Thymus (tissue), 11 donors: Measurements from ENCODE around the gene STMN1. TPM values are rescaled to one million over a fixed set of nuclear protein-coding genes. Genes with fewer than 3 reads are reported as not detected.

Experiments
- DNase-seq, 9 donors: peaks; one replicate each; pipeline ENCODE4 v3.0.0-alpha.2; 2013; ENCODE audit warnings: low spot score in 9 of 9, low read depth in 6 of 9, missing footprints in 1 of 9
- H3K27ac ChIP-seq, 2 donors: one replicate each; pipeline ENCODE4 v1.5.1; 2013; ENCODE audit warnings: control low read depth in 1 of 2, low read depth in 1 of 2, low read length in 1 of 2, mild to moderate bottlenecking in 1 of 2, moderate library complexity in 1 of 2
- H3K27me3 ChIP-seq, 2 donors: one replicate each; pipeline ENCODE4 v1.5.1; 2013; ENCODE audit warnings: low read length in 1 of 2; ENCODE audit not compliant: control insufficient read depth in 2 of 2, insufficient read depth in 1 of 2
- H3K36me3 ChIP-seq, 2 donors: one replicate each; pipeline ENCODE4 v1.5.1; 2013; ENCODE audit warnings: low read length in 1 of 2, mild to moderate bottlenecking in 1 of 2, moderate library complexity in 1 of 2; ENCODE audit not compliant: control insufficient read depth in 2 of 2, insufficient read depth in 2 of 2
- H3K4me1 ChIP-seq, 2 donors: one replicate each; pipeline ENCODE4 v1.5.1; 2013; ENCODE audit warnings: low read length in 2 of 2; ENCODE audit not compliant: control insufficient read depth in 2 of 2, insufficient read depth in 2 of 2
- H3K4me3 ChIP-seq, 2 donors: one replicate each; pipeline ENCODE4 v1.5.1; 2013; ENCODE audit warnings: low read length in 2 of 2, control low read depth in 1 of 2, mild to moderate bottlenecking in 1 of 2
- H3K9me3 ChIP-seq, 2 donors: one replicate each; pipeline ENCODE4 v1.5.1; 2013; ENCODE audit warnings: low read length in 1 of 2, mild to moderate bottlenecking in 1 of 2; ENCODE audit not compliant: control insufficient read depth in 2 of 2, insufficient read depth in 1 of 2
- WGBS: extraction: QIAGEN DNeasy Blood & Tissue Kit; methylation state at CpG from one replicate; pipeline ENCODE4 v1.1.7; 2013; 5-methylcytosine and 5-hydroxymethylcytosine counted together
- polyA plus RNA-seq: library from polyadenylated mRNA; stranded (reverse); fragments of 200-250 nt; gene quantifications from one replicate; pipeline ENCODE4 v1.2.3, GENCODE V29; 2013
- total RNA-seq: library from RNA; stranded (reverse); fragments of 120-200 nt; gene quantifications from one replicate; pipeline ENCODE4 v1.2.4, GENCODE V29; 2013
- donor health status: healthy.

Gene STMN1
- total and polyA plus RNA-seq, 2 donors, result 472 to 1,468 TPM

DNA sequence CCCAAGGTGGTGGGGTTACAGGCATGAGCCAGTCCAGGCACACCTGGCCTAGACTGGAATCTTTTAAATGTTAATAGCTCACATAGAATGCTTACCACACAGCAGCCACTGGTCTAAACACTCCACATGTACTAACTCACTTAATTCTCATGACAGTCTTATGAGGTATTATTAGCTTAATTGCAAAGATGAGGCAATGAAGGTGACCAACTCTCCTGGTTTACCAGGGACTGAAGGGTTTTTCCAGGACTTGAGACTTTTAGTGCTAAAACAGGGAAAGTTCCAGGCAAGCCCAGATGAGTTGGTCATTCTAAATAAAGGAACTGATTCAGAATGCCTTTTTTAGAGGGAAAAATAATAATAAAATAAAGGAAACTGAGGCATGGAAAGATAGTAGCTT, 7.0 kb upstream of the STMN1 start:
- H3K4me1 ChIP-seq, result peaks cover 8 to 14% of the 10 kb centered on the region in 2 donors
- H3K9me3 ChIP-seq, result no peaks in the 10 kb centered on the region
- no peak overlapping the region for H3K27ac ChIP-seq
- no peaks in the 10 kb centered on the region for H3K27me3 ChIP-seq
- H3K36me3 ChIP-seq, result no peaks in the 10 kb centered on the region
- no peak for DNase-seq
- H3K4me3 ChIP-seq, result no peak overlapping the region

DNA sequence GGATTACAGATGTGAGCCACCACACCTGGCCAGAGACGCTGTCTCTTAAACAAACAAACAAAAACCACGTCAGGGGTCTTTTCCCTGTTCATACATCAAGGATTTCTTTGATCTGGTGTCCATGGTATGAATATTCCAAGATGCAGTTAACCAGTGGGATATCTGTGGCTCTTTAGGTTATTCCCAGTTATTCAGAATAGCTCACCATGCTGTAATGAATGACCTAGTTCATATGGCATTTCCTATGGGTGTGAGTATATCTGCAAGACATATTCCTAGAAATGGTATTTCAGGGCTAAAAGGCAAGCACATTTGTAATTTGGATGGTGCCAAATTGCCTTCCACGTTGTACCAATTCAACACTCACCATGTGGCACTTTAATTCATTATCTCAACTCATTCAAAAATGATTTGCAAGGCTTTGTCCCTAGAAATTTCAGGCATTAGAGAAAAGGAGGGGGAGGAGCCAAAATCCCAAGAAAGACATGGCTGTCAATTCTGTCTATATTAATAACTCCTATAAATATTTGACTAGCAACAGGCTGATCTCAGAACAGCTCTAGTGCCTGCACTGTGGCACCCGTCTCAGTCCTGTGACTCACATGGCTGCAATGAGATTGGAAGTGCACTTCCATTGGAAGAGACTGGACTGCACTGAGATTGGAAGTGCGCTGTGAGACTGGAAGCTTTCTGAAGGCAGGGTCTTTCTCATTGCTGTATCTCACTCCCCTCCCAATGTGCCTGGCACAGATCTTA, 6.0 kb upstream of the STMN1 start:
- 99% methylated on average over 5 of the region's 5 CpGs for WGBS

DNA sequence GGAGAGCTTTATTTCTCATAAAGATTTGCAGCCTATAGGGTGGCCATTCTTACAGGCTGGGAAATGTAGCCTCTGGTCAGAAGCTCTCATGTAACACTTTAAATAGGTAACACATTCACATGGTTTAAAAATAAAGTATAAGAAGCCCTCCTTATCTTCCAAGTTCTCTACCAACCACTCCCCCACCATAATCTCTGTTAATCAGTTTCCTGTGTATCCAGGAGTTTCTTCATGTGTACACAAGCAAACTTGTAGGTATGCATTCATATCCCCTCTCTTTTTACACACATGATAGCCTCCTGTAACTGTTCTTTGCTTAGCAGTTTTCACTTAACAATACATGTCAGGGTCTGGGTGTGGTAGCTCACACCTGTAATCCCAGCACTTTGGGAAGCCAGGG, 4.9 kb upstream of the STMN1 start:
- no peaks in the 10 kb centered on the region for H3K9me3 ChIP-seq
- peaks cover 8 to 21% of the 10 kb centered on the region in 2 donors for H3K4me1 ChIP-seq
- no peaks in the 10 kb centered on the region for H3K36me3 ChIP-seq
- DNase-seq, result no peak
- H3K4me3 ChIP-seq, result no peak overlapping the region
- H3K27me3 ChIP-seq, result no peaks in the 10 kb centered on the region
- H3K27ac ChIP-seq, result no peak overlapping the region

More for the DNA sequence above, 6.0 kb upstream of the STMN1 start:
- Histone ChIP-seq H3K27me3 (no peaks in the 10 kb centered on the region), H3K4me1 (peaks cover 3 to 13% of the 10 kb centered on the region in 2 donors), H3K4me3 (no peak overlapping the region), H3K27ac (no peak overlapping the region), H3K36me3 (no peaks in the 10 kb centered on the region), H3K9me3 (no peaks in the 10 kb centered on the region)
- no peak for DNase-seq

DNA sequence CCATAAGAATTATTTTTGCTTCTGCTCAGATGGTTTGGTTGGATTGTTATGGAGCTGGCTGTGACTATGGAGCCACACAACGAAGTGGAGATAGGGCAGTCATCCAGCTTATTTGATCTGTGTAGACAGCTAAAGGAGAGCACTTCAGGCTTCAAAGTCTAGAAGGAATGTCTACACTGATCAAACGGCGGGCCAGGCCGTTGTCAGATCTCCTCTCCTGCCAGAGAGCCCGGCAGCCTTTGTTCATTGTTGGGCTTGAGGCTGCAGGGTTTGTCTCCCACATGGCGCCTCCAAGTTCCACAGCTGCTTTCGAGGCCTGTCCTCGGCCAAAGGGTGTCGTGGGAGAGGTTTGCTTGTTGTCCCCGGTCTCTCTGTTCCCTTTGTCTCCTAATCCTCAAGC, 2.8 kb upstream of the STMN1 start:
- Histone ChIP-seq H3K4me3 (no peak overlapping the region), H3K36me3 (peaks cover 0 to 4% of the 10 kb centered on the region in 2 donors), H3K9me3 (no peaks in the 10 kb centered on the region), H3K27ac (no peak overlapping the region), H3K27me3 (no peaks in the 10 kb centered on the region), H3K4me1 (peaks cover 13 to 21% of the 10 kb centered on the region in 2 donors)
- DNase-seq, result no peak
- WGBS, result 89% methylated on average over 10 of the region's 10 CpGs

DNA sequence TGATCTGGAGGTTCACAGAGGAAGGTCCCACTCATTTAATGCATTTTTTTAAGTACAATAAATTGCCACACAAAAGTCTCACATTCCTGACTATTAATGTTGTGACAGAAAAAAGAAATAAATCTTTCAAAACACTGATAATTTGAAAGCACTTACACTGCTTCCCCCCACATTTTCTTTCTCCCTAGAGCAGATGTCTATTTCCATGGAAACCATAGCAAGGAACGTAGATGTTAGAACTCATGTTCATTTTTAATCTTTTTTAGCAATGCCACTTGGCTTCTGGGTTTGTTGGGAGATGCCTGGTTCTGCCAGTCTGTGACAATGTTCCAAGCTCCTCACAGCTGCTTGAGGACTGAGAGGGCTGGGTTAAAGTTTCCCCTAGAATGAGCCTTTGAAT, 1.9 kb upstream of the STMN1 start:
- Histone ChIP-seq H3K4me3 (no peak overlapping the region), H3K9me3 (no peaks in the 10 kb centered on the region), H3K36me3 (peaks cover 0 to 13% of the 10 kb centered on the region in 2 donors), H3K4me1 (peaks cover 18 to 28% of the 10 kb centered on the region in 2 donors), H3K27ac (no peak overlapping the region), H3K27me3 (no peaks in the 10 kb centered on the region)
- DNase-seq, result no peak
- WGBS, result 83% methylated on average over 1 of the region's 1 CpG

DNA sequence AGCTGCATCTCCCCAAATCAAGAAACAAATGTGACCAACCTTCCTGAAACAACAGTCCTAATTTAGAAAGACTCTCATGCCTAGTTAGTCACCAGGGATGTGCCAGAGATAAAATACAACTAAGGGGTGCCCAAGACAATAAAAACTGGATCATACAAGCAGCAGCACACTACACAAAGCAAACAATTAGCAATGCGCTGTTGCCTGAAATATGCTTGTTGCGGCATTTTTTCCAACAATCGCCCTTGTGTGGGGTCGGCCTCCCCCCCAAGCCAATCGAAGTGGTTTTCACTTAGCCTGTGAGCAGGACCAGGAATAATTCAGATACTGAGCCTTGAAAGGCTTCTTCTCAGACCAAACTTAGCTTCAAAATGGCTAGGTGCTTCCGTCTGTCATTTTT, 1.4 kb upstream of the STMN1 start:
- 97% methylated on average over 6 of the region's 6 CpGs for WGBS
- Histone ChIP-seq H3K36me3 (peaks cover 2 to 19% of the 10 kb centered on the region in 2 donors), H3K27me3 (no peaks in the 10 kb centered on the region), H3K27ac (no peak overlapping the region), H3K4me1 (peaks cover 19 to 30% of the 10 kb centered on the region in 2 donors), H3K4me3 (no peak overlapping the region), H3K9me3 (no peaks in the 10 kb centered on the region)
- no peak for DNase-seq

DNA sequence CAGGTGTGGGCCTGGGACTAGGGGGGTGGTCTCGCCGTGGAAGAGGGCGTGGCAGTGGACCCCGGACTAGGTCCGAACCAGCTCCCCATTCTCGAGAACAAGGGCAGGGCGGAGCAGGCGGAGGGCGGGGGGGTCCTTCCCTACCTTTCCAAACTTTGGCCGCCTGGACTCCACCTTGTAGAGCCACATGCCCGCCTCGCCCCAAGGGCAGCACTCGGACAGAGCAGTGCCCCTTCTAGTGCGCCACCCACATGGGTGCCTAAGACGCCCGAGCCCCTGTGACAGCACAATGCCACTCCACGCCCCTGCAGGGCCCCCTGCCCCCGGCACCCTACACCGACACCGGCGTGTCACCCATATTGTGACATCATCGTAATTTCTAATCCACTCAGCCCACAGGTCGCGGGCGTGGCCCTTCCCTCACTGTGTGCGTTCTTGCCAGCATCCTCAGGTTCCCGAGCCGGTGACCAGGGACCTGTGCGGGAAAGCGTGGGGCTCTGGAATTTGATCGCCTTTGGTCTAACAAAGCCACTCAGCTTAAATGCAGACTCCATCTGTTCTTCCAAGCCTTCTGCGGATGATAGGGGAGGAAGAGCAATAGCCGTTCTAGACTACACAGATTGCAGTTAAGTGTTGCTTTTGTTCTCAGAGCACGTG, 553 bp upstream of the STMN1 start:
- H3K36me3 ChIP-seq, result peaks cover 5 to 27% of the 10 kb centered on the region in 2 donors
- peak in 7 of 9 donors; percentile 23 to 76 (median 47) for DNase-seq
- no peaks in the 10 kb centered on the region for H3K9me3 ChIP-seq
- no peaks in the 10 kb centered on the region for H3K27me3 ChIP-seq
- peaks cover 22 to 34% of the 10 kb centered on the region in 2 donors for H3K4me1 ChIP-seq
- WGBS, result 26% methylated on average over 34 of the region's 34 CpGs
- peak overlapping the region; percentile 71 to 92 for H3K4me3 ChIP-seq
- peak overlapping the region; percentile 50 to 59 for H3K27ac ChIP-seq

DNA sequence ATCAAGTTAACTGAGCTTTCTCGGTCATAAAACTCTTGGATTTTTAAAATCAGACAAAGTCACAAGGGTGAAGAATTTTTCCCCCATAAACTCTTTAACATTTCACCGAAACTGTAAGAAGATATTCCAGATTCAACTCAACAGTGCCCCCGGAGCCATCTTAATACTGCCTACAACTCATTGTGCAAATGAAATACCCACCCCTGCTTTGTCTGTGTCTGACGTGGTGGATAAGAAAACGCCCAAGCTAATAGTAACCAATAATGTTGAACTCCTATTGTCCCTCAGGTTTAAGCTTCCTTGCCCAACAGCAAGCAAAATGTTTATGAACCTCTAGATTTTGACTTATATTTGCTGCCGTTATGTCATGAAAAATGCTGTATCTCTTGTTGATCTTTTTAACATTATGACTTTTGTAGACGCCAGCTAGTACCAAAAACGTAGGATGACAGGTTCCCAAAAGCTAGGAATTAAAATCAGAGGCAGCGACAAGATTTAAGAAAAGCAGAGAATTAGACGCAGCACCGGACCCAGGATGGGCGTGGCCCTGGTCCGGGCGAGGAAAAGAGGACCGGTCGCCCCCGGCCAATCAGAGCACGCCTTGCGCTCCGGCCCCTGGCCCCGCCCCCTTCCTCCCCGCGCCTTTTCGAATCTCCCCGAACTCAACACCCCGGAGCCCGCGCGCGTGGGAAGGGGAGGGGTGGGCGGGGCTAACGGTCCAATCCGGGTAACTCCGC, 1.1 kb downstream of the STMN1 start:
- DNase-seq, result peak in 8 of 9 donors; percentile 80 to 96 (median 92)
- Histone ChIP-seq H3K4me1 (peaks cover 25 to 40% of the 10 kb centered on the region in 2 donors), H3K27me3 (no peaks in the 10 kb centered on the region), H3K9me3 (no peaks in the 10 kb centered on the region), H3K4me3 (peak overlapping the region; percentile 71 to 92), H3K27ac (peak overlapping the region; percentile 78 to 88), H3K36me3 (peaks cover 19 to 43% of the 10 kb centered on the region in 2 donors)
- WGBS, result under 1% methylated on average over 33 of the region's 34 CpGs

DNA sequence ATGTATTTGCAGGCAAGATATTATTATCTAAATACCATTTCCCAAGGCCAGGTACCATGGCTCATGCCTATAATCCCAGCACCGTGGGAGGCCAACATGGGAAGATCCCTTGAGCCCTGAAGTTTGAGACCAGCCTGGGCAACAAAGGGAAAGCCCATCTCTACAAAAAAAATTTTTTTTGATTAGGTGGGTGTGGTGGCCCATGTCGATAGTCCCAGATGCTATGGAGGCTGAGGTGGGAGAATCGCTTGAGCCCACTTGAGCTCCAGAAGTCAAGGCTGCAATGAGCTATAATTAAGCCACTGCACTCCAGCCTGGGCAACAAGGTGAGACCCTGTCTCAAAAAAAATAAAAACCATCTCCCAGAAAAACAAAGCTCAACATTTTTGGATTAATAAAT, 2.2 kb downstream of the STMN1 start:
- Histone ChIP-seq H3K9me3 (no peaks in the 10 kb centered on the region), H3K4me3 (peak overlapping the region; percentile 71 to 92), H3K27ac (peak overlapping the region in 1 of 2 donors; percentile 88), H3K36me3 (peaks cover 28 to 54% of the 10 kb centered on the region in 2 donors), H3K27me3 (no peaks in the 10 kb centered on the region), H3K4me1 (peaks cover 25 to 40% of the 10 kb centered on the region in 2 donors)
- 43% methylated on average over 3 of the region's 3 CpGs for WGBS
- DNase-seq, result no peak
